Lower leg skin (tissue), 3 donors: ENCODE results near the gene RHBDL1.

Source experiments
- POLR2A ChIP-seq, 2 donors: fragments of 450-650 bp; IDR thresholded peaks; one replicate each; pipeline ENCODE4 v1.6.1; 2016 to 2017; ENCODE audit warnings: antibody characterized with exemption in 2 of 2, mild to moderate bottlenecking in 1 of 2, moderate library complexity in 1 of 2
- TF ChIP-seq, protein P1 (sequence below), 3 donors: fragments of 450-650 bp; IDR thresholded peaks; one replicate each; pipeline ENCODE4 v1.5.1; 2016; ENCODE audit warnings: antibody characterized with exemption in 3 of 3, mild to moderate bottlenecking in 3 of 3, moderate library complexity in 2 of 3

DNA sequence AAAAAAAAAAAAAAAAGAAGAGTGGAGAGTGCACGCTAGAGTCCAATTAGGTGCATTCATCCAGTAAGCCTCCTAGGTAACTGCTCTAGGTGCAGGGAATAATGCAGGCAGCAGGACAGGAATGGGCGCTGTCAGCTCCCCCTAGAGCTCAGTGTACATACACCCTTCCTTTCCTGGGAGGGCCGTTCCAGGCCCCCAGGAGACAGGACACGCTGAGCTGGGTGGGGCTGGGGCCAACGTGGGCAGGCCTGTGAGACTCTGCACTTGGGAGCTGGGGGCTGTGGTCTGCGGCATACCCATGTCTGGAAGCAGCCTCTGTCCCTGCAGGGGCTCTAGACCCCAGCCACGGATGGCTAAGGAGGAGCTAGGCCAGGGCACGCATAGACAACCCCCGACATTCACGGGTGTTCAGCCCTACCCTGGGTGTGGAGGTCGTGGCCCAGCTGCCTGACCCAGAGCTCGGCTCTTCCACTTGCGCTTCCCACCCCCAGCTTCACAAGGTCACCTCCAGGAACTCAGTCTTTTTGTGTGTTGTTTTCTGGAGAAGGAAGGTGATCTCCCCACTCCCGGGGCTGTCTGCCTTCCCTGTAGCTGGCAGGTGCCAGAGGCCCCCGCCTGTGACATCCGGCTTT is 44.5 kb downstream of the RHBDL1 start:
- TF ChIP-seq, protein P1, sequence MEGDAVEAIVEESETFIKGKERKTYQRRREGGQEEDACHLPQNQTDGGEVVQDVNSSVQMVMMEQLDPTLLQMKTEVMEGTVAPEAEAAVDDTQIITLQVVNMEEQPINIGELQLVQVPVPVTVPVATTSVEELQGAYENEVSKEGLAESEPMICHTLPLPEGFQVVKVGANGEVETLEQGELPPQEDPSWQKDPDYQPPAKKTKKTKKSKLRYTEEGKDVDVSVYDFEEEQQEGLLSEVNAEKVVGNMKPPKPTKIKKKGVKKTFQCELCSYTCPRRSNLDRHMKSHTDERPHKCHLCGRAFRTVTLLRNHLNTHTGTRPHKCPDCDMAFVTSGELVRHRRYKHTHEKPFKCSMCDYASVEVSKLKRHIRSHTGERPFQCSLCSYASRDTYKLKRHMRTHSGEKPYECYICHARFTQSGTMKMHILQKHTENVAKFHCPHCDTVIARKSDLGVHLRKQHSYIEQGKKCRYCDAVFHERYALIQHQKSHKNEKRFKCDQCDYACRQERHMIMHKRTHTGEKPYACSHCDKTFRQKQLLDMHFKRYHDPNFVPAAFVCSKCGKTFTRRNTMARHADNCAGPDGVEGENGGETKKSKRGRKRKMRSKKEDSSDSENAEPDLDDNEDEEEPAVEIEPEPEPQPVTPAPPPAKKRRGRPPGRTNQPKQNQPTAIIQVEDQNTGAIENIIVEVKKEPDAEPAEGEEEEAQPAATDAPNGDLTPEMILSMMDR (IDR thresholded peaks at IDR 0.05), result no peak
- no peak for TF ChIP-seq POLR2A (IDR thresholded peaks at IDR 0.05)
